HG03025 (cell line): ENCODE results near the gene SUCLA2.
"Not testable (repeated sequence)": the region's sequence is repeated elsewhere in the genome, so short reads cannot be mapped to it uniquely, and the experiment has no call there.

ENCODE experiments used
- ATAC-seq: cut with Tn5 transposase; IDR thresholded peaks from one replicate; pipeline ENCODE4 v1.9.1; 2021; ENCODE audit warnings: mild to moderate bottlenecking, moderate library complexity; ENCODE audit not compliant: unreplicated experiment, low FRiP score

SUCLA2 gene

DNA sequence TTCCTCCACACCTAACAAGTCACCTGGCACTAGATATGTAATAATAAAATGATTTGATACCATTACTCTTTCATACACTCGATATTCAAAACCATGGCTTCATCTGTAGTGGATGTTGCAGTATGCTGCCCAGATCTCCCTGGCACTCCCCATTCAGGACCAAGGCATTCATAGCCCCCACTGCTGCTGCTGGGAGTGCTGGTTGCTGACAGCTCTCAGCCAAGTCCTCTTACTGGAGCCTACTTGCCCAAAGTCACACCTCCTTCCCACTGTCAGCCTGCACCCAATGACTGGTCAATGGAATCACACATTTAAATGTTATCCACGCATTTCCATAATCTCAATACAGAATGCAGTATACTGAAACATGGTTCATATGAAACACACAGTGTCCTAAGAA lies 3.7 kb downstream of the SUCLA2 start:
- no peak for ATAC-seq

DNA sequence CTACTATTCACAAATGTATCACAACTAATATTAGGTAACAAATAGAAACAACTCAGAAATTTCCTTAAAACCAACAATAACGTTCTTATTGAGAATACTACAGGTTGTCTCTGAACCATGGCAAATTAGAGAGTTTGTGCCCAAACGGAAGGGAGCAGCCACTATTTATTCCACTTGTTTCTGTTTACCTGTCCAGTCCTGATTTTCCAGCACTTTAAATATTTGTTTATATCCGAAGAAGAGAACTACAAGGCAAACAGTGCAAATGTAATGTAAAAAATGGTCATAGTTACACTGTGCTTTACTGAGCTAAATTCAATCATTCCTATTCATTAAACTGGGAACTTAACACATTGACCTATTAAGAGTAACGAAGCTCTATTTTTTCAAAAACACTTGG lies 9.2 kb downstream of the SUCLA2 start:
- ATAC-seq, result no peak

DNA sequence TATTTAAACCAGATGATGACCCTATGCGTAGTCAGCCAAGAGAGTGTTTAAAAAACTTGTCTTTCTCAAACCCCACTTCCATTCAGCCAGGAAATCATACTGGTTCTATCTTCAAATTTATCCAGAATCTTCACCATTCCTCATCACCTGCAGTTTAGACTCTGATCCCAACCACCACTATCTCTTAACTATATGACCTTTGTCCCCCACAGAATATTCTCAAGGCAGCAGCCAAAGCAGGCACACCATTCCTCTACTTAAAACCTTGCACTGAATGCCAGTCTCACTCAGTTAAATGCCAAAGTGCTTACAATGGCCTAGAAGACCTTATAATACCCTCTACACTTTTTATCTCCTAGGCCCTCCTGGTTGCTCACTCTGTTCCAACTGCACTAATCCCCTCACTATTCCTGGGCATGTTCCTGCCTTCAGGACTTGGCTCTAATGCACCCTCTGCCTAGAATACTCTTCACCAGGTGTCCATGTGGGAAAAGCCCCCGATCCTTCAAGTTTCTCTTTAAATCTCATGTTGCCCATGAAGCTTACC lies 10.1 kb downstream of the SUCLA2 start:
- no peak for ATAC-seq

DNA sequence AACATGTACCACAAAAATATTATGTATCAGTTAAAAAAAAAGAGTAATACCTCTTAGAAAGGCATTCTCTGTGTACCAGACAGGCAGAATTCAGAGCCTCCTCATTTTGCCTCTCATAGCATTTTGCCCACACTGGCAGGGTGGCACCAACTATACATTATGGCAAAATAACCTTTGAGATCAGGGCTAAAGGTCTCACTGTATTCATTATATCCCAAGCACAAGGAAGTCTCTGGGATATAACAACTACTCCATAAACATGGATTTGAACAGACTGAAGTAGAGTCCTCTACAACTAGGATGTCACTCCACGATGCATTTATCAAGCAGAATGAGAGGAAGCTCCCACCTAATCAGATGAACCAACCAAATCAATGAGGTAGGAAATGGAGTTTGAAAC lies 10.6 kb downstream of the SUCLA2 start:
- ATAC-seq, result no peak

DNA sequence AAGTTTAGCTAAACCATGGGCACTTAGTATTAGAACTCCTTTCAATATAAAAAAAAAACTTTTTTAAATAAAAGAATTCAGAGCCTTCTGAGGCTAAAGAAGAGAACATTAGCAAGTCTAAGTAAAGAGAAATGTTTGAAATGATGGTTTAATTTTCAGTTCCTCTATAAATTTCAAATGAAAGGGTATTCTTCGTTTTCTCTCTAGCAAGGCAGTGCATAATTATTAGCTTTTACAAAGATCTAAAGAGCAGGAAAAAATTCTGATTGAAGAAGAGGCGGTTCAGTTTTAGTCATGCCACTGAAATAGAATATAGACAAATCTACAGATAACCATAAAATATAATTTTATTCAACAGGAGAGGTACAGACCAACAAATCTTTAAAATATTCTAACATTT lies 18.0 kb downstream of the SUCLA2 start:
- ATAC-seq, result no peak

DNA sequence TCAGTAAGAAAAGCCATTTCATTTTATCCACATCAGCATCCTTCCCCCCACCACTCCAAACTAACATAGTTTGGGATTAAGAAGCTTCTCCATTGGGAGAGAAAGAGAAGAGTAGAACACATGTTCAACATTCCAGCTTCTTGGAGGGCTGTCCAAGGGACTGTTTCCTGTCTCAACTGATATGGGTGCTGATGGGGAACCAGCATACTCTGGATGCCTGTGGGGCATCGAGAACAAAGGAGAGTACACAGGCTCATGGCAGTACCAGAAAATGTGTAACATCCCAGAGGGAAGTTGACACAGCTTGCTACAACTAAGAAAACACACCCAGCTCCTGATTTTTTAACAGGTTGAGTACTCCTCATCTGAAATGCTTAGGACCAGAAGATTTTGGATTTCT lies 24.7 kb downstream of the SUCLA2 start:
- no peak for ATAC-seq

DNA sequence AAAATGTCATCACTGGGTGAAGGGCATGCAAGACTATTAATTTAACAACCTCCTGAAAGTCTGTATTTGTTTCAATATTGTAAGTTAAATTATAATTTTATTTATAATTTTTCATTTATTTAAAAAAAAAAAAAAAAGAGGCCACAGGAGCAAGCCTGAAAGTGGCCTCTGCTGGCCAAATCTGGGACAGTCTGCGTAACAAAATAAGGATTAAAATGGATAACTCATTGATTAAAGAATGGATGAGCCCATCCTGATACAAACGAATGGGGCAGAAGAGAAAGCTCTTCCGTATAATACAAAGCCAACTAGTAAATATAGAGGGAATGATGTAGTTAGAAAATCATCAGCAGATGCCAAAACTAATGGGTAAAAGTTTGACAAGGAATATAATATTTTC lies 36.2 kb downstream of the SUCLA2 start:
- no peak for ATAC-seq

DNA sequence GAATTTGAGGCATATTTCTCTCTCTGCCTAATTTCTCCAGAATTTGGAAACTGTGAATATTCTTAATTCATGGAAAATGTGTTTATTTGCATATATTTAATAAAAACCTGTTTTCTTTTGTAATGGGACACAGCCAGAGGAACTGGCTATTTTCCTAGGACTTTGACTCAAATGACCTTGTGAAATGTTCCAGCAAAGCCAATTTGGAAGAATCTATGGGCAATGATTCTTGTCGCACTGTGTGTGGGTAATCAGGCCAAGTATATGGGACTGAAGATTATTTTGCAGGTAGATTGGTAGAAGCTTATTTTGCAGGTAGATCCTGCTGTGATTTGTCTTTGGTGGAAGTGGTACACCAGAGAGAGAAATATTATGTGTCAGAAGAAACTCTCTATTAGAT lies 38.8 kb downstream of the SUCLA2 start:
- no peak for ATAC-seq

DNA sequence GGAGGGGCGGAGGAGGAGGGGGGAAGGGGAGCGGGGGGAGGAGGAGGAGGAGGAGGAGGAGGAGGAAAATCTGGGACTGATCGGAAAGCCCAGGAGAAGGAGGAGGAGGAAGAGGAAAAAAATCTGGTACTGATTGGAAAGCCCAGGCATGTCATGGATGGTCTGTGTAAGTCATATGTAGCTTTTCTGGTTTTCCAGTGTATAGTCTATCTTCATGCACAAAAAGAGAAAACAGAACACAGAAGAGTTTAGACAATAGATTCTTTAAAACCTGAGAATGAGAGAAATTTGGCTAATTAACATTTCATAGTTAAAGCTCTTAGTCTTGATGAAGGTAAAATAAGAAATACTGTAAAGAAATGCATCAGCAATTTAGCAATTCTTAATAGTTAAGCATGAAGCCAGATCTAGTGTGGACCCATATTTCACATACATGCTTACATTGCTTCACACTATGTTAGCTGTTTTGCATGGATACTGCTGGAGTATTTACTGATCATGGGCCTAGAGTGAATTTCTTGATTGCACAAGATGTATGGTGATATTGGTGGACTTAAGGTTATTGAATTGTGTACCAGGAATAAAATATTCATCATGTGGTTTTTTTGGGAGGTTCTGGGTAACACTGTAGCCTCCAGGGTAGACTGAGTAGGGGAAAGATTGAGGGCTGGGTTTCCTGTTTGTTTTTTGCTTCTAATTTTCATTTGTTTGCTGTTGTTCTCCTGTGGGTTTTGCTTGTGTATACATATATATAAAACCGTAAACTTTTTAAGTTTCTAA lies 41.4 kb downstream of the SUCLA2 start:
- no peak for ATAC-seq

DNA sequence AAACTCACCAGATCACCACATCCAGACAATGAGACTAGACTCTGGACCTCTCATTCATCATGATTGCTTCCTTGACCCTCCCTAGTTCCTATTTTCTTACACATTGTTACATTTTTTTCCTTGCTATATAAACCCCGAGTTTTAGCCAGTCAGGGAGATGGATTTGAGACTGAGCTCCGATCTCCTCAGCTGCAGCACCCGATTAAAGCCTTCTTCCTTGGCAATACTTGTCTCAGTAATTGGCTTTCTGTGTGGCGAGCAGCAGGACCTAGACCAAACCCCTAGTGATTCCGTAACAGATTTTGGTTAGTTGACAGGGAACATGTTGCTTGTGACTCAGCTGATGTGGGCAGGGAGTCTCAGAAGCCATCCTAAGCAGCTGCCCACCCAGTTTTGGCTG lies 44.0 kb downstream of the SUCLA2 start:
- ATAC-seq, result no peak

DNA sequence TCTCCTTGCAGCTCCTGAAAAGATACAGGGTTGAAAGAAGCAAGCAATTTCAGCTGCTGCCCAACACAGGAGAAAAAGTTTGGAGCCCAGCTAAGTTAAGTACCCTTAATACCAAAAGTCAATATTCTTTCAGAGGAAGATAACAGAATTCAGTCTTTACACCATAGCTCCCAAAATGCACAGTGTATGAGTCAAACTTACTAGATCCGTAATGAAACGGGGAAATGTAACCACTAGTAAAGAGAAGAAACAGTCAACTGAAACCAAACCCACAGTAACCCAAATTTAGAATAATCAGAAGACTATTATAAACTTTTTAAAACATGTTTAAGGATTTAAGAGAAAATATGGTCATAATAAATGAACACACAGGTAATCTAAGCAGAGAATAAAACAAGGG lies 45.2 kb downstream of the SUCLA2 start:
- no peak for ATAC-seq

DNA sequence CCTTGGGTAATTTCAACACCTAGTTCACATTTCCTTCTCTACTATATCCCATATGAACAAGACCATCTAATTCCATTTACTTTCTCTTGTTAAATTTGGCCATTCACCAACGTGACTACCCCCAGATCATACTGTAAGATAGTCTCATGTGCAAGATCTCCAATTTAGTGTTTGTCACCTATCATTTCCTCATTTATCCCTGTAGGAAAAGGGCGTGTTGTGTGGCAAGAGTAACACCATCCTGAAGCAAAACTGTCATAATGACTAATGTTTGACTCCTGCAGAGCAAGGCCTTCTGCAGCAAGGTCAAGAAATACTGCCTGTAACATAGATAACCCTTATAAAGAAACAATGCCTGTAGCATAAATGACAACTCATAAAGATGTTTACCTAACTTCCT lies 51.3 kb downstream of the SUCLA2 start:
- ATAC-seq, result no peak

DNA sequence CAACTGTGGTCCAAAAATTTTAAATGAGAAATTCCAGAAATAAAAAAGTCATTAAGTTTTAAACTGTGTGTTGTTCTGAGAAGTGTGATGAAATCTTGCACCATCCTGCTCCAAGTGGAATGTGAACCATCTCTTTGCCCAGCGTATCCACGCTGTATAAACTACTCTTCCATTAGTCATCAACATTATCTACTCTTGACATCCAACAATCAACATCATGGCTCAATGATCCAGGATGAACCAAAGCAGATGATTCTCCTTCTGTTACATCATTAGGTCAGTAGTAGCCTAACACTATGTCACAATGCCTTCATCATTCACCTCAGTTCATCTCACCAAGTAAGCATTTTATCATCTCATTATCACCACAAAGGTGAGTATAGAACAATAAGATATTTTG lies 55.3 kb downstream of the SUCLA2 start:
- ATAC-seq, result no peak

DNA sequence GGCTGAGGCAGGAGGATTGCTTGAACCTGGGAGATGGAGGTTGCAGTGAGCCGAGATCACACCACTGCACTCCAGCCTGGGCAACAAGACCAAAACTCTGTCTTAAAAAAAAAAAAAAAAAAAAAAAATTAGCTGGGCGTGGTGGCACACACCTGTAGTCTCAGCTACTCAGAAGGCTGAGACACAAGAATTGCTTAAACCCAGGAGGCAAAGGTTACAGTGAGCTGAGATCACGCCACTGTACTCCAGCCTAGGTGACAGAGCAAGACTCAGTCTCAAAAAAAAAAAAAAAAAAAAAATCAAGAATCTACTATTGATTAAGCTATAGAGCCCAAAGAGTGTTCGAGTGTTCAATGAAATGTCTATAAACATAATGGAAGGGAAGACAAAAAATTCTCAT lies 55.9 kb downstream of the SUCLA2 start:
- ATAC-seq, result not testable (repeated sequence)

DNA sequence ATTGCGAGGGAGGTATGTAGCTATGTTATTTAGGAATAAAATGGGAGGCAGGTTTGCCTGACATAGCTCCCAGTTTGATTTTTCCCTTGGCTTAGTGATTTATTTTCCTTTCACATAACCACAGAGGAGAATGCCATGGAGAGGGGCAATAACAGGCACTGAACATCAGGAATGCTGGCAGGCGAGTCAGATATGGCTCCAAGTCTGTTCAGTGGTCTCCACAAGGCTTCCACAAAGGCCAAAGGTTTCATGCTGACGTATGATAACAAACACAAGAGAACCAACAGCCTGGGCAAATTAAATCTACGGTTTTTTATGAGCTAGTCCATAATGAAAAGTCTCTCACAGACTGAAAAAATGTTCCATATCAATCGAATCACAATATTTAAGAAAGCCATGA lies 66.7 kb downstream of the SUCLA2 start:
- ATAC-seq, result no peak

DNA sequence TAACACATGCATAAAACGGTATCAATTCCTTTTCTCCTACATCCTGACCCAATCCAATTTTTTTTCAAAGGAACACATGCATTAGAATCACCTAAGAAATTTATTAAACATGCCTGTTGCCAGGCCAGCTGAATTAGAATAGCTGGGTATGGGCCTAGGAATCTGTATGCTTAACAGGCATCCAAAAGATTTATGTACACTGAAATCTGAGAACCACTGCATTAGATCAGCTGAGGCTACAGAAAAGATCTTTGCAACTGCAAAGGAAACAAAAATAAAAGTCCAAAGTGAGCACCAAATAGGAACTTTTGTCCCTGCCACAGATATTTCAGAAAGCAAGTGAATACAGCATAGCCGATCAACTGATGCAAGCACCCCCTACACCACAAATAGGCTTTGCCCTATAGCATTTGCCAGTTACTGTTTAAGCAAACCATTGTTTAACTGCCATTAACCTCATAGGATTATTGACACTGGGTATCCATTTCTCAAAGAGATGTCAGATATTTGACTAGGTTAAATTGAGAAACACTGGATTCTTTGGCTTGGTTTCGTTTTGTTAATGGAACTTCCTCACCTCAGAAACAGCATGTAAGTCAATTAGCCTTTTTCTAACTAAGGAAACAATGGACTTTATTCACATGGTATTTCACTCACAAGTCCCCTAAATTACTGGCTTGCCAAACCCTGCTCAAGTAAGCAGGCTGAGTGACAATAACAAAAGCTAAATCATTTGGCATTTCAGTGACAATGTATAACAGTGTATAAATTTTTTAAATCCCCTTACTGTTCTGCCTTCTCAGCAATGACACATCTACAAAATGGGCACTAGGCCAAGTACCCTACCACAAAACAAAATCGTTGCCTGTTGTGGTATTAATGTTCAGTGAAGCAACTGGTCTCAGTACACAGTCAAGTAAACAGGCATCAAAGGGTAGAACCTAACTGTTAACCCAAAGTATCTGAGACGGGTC lies 67.8 kb downstream of the SUCLA2 start:
- ATAC-seq, result no peak

DNA sequence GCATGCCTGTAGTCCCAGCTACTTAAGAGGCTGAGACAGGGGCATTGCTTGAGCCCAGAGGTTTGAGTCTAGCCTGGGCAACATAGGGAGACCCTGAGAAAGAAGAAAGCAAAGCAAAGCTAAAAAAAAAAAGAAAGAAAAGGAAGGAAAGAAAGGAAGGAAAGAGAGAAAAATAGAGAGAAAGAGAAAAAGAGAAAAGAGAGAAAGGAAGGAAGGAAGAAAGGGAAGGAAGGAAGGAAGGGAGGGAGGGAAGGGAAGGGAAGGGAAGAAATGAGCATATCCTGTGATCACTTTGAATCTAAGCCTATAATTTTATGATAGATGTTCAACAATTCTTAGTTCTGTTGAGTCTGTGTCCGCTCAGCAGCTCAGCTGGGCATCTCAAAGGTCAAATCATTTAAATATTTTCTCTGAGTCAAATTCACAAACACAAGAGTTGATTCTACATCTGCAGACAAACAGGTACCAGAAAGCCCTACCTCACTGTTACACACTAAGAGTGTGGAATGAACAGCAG lies 70.4 kb downstream of the SUCLA2 start:
- no peak for ATAC-seq

DNA sequence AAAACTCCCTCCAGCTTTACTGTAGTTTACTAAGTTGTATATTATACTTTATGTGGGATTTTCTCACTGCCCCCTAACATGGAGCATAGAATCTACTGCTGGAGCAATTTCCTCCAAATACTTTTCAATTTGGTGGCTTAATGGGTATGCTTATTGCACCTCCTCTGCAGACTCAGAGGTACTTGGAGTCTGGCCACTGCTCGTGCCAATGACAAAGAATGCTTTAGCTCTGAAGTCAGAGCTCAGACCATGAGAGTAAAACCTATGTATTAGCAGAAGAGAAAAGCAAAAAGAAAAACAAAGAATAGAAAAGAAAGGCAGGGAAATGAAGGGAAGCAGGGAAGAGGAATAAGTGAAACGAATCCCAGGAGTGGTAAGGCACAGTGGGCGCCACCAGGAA lies 71.9 kb downstream of the SUCLA2 start:
- no peak for ATAC-seq

DNA sequence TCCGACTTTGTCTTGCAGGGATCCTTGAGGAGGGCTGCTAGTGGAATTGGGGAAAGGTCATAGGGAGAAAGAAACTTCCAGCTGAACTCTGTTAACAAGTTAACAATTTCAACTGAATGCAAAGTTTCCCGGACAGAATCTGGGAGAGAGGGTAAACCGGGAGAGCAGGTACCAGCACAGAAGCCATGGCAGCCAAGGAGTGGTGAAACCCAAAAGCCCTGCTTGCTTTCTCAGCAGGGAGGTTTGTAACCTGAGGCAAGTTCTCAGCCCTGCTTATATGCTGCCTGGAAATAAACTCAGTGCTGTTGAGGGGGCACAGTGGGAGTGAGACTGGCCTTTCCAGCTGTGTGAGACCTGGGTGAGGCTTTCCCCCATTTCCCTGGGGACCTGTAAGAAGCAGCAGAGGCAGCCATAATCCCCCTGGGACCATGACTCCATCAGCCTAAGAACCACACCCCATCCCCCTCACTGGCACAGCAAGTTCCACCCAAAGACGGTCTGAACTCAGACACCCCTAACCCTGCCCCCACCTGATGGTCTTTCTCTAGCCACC lies 84.0 kb downstream of the SUCLA2 start:
- ATAC-seq, result no peak

DNA sequence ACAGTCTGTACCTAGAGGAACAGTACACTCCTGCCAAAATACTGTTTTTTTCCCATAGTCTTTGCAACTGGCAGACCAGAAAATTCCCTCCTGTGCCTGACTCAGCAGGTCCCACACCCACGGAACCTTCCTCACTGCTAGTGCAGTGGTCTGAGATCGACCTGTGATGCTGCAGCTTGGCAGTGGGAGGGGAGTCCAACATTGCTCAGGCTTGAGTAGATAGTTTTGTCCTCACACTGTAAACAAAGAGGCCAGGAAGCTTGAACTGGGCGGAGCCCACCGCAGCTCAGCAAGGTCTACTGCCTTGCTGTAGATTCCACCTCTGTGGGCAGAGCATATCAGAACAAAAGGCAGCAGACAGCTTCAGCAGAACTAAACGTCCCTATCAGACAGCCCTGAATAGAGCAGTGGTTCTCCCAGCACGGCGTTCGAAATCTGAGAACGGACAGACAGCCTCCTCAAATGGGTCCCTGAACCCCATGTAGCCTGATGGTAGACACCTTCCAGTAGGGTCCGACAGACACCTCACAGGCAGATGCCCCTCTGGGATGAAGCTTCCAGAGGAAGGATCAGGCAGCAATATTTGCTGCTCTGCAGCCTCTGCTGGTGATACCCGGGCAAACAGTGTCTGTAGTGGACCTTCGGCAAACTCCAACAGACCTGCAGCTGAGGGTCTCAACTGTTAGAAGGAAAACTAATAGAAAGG lies 92.7 kb downstream of the SUCLA2 start:
- no peak for ATAC-seq
